GM21737 (cell line): ENCODE measurements around the gene MMP17.

Source experiments
- ATAC-seq: cut with Tn5 transposase; IDR thresholded peaks from one replicate; pipeline ENCODE4 v1.9.1; 2021; ENCODE audit warnings: mild to moderate bottlenecking, moderate library complexity; ENCODE audit not compliant: unreplicated experiment

MMP17 gene

DNA sequence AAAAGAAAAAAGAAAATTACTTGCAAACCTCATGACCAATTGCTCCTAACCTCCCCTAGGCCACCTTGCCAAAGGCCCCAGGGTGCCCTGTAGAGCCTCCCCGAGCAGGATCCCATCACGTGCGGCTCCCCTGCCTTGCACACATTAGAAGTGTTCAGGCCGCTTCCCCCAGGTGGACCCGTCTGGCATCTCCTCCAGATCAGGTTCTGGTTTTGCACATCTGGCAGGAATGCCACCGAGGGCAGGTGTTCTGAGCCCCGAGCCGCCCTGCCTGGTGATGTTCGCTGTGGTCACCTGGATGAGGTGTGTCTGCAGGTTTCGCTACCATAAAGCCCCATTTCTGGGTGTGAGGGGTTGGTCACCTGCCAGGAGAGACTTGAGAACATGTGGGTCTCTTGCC is 19.3 kb downstream of the MMP17 start:
- no peak for ATAC-seq

DNA sequence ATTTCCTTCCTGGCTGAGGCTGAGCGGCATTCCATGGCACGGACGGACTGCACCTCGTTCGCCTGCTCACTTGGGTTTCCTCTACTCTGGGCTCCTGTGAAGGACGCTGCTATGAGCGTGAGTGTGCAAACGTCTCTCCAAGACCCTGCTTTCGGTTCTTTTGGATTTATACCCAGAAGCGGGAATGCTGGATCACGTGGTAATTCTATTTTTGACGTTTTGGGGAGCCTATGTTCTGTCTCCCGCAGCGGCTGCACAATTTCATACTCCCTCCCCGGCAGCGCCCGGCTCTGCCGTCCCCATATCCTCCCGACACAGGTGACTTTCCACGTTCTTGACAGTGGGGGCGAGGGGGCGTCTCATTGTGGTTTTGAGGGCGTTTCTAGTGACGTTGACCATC is 20.6 kb downstream of the MMP17 start:
- no peak for ATAC-seq

DNA sequence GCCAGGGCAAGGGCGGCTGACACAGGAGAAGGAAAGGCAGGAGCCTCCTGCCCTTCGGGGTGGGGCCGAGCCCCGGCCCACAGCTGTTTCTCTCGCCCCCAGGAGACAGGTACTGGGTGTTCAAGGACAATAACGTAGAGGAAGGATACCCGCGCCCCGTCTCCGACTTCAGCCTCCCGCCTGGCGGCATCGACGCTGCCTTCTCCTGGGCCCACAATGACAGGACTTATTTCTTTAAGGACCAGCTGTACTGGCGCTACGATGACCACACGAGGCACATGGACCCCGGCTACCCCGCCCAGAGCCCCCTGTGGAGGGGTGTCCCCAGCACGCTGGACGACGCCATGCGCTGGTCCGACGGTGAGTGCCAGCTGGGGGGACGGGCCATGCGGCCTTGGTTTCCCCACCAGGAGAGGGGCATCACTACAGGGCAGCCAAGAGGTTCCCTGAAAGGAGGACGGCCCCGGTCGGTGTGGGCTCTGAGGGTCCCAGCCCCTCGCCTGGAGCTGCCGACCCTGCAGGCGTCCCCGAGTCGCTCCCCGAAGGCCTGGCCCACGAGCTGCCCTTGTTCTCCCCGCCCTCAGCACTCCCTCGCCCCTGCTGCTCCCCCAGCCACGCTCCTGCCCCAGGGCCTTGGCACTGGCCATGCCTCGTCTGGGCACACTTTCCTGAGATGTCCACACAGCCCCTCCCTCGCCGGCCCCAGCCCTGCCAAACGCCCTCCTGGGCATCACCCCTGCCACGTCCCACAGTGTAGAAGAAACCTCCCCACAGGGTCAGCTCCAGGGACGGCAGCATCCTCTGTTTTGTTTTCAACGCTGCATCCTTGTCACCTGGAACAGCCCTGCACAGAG is 21.7 kb downstream of the MMP17 start:
- no peak for ATAC-seq

GRCh38 chr12:131850856-131851559 is 22.8 kb downstream of the MMP17 start:
- ATAC-seq = no peak

DNA sequence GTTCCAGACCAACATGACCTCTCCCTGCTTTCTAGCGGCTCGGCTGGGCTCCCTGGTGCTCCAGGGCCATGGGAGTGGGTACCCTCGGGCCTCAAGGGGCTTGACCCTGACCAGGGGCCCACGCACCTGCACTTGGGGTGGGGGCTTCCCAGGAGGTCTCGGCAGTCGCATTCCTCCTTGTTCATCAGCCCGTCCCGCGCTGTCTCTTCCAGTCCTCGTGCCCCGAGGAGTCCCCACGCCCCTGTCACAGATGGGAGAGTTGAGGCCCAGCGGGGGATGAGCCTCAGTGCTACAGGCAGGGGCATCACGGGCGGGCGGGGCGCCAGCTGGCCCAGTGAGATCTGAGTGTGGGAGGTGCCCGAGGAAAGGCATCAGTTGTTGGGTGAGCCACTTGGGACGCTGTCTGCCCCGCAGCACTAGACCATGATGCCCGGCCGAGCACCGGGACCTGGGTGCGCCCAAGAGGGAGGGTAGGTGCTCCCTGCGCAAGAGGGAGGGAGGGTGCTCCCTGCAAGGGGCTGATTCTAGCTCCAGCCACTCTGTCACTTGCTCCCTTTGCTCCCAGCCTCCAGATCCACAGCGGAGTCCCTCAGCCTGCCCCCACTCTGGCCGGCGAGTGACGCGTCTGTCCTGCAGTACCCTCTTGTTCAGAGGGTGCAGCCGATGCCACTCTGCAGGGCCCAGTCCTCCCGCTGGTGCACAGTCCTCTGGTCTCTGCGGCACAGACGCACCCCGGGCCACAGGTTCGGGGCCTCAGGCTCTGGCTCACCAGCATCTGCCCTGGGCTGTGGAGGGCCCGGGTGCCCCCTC is 23.8 kb downstream of the MMP17 start:
- no peak for ATAC-seq

- ATAC-seq = no peak
Measured at GRCh38 chr12:131852551-131853299, 24.5 kb downstream of the MMP17 start.

DNA sequence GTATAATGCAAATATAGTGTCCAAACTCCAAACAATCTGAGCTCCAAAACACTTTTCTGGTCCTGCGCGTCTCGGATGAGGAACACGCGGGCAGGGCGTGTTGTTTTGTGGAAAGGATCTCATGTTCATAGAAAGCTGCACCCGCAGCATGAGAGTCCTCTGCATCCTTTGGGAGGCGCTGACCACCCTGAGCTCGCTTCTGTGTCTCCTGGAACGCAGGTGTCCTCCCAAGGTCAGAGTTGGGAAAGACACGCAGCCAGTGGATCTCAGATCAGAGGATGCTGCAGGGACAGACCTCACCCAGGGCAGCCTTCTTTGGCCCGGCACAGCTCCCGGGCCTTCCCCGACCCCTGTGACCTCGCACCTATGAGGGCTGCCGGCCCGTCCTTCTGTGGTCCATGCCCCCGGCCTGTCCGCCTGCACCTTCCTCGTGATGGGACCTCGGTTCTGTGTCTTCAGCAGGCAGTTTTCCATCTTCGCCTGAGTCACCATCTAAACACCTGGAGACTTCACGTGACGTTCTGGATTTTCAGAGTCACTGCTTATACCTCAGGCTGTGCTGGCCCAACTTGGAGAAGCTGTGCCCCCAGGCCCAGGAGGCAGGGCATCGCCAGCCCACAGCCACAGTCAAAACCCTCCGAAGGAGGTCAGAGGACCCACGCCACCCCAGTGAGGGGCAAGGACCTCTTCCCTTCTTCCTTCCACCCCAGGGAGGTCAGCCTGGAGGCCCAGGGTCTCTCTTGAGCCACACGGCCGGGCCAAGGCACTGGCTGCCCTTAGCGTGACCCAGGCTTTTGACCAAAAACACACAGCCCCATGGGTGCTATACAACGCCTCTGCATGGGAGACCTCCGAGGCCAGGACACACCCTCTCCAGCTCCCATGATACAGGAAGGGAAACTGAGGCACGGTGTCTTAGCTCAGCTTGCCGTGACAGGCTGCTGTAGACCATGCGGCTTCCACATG is 25.9 kb downstream of the MMP17 start:
- ATAC-seq = no peak

DNA sequence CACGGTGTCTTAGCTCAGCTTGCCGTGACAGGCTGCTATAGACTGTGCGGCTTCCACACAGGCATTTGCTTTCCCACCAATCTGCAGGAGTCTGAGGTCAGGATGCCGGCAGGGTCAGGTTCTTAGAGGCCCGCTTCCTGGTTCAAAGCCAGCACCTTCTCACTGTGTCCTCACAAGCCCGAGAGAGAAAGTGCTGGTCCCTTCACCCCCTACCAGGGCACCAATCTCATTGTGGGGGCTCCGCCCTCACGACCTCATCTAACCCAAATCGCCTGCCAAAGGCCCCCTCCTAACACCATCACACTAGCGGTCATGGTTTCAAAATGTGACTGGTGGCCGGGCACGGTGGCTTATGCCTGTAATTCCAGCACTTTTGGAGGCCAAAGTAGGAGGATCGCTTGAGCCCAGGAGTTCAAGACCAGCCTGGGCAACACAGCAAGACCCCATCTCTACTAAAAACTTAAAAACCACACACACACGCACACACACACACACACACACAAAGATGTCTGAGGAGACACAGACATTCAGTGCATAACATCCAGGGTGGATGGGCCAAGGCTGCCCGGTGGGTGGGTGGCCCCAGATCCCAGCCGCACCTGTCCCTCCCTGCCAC is 26.8 kb downstream of the MMP17 start:
- no peak for ATAC-seq

DNA sequence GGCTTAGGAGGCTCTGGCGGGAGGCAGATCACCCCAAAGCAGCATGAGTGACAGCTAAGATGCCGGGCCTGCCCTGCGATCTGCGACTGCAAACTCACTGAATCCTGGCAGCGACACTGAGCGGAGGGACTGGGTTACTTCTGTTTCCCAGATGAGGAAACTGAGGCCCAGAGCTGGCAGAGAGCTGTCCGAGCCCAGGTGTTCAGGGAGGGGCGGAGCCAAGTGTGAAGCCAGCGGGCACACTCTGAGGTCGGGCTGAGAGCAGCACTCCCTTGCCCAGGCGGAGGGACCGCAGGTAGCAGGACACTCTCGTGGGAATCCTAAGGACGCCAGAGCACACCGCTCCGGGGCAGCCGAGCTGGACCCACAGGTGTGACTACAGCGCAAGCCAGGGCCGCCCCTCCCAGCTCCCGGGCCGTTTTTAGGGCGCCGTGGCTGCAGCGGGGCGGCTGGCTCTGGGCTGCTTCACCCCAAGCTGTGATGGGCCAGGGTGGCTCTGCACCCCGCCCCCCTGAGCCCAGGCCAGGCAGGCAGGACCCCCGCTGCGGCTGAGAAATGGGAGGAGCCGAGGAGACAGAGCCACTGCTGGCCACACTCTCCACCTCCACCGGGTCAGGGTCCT is 27.4 kb downstream of the MMP17 start:
- no peak for ATAC-seq

DNA sequence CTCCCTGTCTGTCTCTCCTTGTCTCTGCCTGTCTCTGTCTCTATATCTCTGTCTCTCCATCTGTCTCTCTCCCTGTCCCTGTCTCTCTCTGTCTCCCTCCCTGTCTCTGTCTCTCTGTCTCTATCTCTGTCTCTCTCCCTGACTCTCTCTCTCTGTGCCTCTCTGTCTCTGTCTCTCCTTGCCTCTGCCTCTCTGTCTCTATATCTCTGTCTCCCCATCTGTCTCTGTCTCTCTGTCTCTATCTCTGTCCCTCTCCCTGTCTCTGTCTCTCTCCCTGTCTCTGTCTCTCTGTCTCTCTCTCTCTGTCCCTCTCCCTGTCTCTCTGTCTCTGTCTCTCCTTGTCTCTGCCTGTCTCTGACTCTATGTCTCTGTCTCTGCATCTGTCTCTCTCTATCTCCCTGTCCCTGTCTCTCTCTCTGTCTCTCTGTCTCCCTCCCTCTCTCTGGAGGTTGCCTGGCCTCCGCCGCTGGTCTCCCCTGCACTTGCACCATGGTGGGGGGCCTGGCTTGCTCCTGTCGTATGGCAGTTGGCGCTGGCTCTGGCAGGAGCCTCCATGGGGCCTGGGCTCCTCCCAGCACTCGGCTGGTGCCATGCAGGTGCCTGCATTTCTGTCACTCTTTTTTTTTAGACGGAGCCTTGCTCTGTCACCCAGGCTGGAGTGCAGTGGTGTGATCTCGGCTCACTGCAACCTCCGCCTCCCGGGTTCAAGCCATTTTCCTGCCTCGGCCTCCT is 28.3 kb downstream of the MMP17 start:
- ATAC-seq = no peak

- ATAC-seq = no peak
Measured at GRCh38 chr12:131857908-131858850, 30.0 kb downstream of the MMP17 start.

DNA sequence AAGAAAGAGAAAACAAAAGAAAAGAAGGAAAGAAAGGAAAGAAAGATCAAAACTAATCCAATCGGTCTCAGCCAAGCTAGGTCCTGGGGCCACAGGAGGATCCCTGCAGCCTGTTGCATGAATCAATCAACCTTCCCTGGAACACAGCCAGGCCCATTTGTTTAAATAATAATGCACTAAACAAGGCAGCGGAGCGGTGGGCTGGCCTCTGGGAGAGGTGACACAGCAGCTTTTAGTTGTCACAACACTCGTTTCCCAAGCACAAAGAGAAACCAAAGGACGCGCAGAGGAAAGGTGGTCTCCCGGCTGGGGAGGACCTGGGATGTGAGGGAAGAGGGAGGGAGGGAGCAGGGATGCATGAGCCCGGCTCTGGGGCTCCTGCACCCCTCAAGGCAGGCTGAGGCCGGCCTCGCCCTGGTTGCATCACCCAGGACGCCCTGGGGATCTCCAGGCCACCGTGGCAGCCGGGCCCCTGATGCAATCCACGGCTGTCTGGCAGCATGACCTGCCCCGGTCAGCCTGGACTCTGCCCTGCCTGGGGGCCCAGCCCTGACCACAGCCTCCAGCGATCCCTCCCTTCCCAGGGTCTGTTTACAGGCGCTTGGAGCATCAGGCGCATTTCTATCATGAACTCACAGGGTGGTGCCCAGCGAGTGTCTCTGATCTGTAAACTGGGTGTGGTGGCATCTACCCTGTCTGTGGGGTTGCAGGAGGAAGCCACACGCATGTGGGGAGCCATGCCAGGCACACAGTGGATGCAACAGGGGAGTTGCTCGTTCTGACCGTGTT is 32.5 kb downstream of the MMP17 start:
- no peak for ATAC-seq

DNA sequence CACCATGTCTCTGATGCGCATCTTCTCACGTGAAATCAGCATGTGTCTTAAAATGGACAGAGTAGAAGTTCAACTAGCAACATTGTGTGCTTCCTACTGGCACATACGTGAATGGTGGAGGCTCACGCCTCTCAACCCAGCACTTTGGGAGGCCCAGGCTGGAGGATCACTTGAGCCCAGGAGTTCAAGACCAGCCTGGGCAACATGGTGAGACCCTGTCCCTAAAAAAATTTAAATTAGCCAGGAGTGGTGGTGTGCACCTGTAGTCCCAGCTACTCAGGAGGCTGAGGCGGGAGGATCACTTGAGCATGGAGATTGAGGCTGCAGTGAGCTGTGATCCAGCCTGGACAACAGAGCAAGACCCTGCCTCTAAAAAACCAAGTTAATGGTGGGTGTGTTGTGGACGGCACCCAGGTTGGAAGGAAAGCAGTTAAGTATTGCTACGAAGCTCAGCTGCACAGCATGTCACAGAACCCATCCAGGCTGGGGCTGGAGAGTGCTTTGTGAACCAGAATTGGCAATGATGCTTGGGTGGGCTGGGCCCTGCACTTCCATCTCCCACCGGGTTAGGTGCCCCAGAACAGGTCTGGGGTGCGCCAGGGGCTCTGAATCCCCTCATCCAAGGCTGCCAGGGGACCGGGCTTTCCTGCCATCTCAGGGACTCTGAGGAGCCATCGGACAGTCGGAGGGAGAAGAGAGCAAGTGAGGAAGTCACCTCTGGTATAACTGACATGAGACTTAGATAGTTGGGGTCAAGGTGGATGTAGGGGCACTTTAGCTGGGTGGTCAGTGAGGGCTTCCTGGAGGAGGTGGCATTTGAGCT is 33.3 kb downstream of the MMP17 start:
- ATAC-seq = no peak

- ATAC-seq = no peak
Measured at GRCh38 chr12:131862084-131862441, 33.9 kb downstream of the MMP17 start.

DNA sequence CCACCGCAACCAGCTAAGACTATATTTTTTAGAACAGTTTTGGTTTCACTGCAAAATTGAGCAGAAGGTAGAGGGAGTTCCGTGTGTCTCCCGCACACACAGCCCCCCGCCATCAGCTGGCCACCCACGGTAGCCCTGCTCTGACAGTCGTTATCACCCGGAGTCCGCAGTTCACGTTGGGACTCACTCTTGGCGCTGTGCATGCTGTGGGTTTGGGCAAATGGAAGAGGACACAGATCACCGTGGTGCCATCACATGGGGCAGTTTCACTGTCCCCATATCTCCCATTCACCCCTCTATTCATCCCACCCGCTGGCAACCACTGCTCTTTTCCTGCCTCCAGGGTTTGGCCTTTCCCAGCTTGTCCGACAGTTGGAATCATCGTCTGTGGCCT is 34.4 kb downstream of the MMP17 start:
- no peak for ATAC-seq
